HG03066 (cell line): ENCODE data around the gene TOX3.

Experiments
- ATAC-seq: cut with Tn5 transposase; IDR thresholded peaks from one replicate; pipeline ENCODE4 v1.9.1; 2021; ENCODE audit warnings: low read depth; ENCODE audit not compliant: unreplicated experiment

Gene TOX3

DNA sequence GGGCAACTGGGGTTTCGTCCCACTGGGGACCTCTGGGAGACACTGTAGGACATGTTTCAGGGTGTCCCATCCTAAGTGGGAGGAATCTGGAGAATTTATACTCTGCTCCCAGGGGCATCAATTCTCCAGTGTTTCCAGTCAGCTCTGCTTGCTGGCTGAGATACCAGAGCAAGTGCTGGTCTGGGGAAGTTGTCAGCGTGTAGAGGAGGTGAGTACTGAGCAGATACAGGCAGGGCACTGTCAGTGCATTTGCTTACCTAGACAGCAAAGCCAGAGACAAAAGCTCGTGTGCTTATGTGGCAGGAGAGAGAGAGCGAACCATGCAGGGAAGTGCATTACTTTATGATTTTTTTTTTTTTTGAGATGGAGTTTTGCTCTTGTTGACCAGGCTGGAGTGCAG, 20.2 kb upstream of the TOX3 start:
- ATAC-seq = no peak

GRCh38 chr16:52563767-52564611, 17.0 kb upstream of the TOX3 start:
- ATAC-seq = no peak

- ATAC-seq = no peak
These were observed 15.8 kb upstream of the TOX3 start for GRCh38 chr16:52562770-52563169.

DNA sequence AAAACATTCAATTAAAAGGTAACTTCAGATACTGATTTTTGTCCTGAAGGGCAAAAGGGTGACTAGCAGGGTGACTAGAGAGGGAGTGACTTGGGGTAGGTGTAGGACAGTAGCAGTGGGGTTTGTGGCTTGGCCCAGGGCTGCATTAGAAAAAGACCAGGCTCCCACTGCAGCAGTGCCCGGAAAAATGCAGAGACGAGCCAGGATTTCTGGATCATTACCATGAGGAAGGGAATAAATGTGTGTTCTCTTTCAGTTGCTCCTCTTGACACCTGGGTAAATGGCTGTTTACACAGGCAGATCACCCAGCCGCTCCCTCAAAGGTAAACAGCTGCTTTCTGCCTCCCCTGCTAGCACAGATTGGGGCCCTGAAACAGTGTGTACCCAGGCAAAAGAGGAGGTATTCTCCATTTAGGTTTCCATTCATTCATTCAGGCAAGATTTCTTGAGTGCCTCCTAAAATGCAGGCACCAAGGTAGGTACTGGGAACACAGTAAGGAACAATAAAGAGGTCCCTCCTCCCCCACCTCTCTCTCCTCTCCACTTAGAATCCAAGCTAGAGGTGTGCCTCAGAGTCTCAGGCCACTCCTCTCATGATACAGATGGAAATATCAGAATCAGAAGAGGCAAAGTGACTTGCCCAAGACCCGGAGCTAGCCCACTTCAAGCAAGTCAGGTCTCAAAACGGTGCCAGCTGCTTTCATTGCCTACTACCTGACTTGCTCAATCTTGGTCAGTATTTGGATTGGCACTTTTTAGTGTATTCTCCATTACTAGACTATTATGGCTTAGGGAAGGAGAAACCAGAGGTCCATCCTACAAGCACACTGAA, 15.2 kb upstream of the TOX3 start:
- ATAC-seq = no peak

DNA sequence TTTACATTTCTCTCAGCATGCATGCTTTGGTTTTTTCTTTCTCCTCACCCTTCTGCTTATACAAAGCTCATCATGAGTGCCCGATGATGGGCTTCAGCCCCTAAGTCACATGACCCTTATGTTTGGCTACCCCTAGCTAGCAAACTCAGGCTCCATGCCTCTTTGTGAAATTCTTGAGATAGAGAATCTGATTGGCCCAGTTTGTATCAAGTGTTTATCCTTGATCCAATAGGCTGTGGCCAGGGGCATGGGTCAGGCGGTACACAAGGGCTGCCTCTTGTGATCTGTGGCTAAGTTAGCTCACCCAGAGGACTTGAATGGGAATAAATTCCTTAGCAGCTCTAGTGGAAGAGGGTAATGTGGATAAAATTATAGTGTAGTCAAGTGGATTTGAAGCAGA, 11.5 kb upstream of the TOX3 start:
- ATAC-seq = no peak

DNA sequence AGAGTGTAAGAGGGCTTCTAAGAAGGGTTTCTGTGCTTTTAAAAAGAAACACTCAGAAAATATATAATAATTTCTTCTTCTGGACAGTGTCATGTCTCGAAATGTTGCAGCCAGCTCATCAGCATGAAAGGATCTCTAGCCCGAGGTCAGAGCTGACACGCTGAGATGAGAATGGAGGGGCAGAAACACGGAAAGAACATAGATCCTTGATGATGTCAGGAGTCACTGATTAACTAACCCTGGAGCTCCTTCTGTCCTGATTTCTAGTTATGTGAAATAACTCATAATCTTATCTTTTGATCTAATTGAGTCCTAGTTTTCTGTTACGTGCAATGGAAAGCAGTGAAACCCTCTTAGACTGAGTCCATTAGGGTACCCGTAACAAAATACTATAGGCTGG, 10.3 kb upstream of the TOX3 start:
- no peak for ATAC-seq

DNA sequence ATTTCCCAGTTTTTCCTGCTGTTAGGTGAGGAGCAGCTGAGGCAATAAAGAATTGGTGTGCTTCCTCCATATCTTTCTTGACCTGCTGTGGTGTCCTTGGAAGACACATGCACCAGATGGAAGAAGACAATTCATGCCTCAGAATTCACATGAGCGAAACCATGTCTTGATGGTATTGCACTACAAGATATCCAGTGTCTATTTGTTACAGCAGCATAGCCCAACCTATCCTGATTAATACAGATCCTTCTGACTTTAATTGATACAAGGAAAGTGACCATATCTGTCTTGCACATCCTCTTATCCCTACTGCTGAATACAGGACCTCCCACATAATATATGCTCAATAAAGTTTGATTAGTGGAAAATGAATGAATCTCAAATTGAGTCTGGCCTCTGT, 9.1 kb upstream of the TOX3 start:
- no peak for ATAC-seq

DNA sequence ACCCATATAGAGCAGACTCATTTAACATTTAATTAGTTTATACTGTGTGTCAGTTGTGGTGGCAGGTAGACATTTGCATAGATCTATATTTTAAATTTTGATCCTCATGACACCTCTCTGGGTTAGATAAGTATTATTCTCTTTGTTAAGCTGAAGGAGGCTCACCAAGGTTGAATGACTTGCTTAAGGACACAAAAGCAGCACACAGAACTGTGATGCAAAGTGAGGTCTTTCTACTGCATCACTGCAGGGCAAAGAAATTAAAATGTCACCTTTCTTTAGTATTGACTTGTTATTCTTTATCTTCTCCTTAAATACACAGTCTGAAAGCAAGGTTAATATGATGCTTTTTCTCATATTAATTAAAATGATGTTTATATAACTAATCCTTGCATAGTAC, 8.6 kb upstream of the TOX3 start:
- ATAC-seq = no peak

DNA sequence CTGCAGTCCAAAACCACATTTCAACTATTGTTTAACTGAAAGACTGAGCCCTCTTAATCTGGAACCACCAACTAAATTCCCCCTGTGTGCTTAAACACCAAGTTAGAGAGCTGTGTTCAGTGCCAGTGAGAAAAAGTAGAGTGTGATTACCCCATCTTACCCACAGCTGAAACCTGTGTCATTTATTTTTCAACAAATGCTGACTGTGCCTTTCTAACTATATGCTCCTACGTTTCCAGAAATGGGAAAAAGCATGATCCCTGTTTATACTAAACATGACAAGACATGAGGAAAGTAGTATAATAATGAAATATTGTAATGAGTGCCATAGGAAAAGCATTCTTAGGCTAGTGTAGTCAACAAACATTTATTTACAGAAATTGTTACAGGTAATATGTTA, 7.4 kb upstream of the TOX3 start:
- ATAC-seq = no peak

DNA sequence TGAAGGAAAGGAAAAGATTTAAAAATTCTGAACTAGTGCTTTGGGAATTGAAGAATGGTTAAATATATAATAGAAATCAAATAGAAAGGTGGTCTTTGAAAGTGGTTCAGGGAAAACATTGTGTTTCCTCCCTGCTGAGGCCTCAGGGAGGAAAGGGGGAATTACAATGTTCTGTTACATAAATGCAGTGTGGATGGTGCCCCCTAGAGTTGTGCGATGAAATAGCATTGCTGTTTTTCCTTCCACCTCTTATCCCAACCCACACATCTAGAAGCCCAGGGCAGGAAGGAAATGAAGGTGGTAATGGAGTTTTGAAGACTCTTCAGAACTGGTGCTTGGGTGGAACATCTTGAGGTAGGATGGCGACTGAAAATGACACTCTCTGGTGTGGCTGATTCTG, 6.4 kb upstream of the TOX3 start:
- ATAC-seq = no peak

- ATAC-seq = no peak
These were observed 5.7 kb upstream of the TOX3 start for GRCh38 chr16:52552643-52553042.

DNA sequence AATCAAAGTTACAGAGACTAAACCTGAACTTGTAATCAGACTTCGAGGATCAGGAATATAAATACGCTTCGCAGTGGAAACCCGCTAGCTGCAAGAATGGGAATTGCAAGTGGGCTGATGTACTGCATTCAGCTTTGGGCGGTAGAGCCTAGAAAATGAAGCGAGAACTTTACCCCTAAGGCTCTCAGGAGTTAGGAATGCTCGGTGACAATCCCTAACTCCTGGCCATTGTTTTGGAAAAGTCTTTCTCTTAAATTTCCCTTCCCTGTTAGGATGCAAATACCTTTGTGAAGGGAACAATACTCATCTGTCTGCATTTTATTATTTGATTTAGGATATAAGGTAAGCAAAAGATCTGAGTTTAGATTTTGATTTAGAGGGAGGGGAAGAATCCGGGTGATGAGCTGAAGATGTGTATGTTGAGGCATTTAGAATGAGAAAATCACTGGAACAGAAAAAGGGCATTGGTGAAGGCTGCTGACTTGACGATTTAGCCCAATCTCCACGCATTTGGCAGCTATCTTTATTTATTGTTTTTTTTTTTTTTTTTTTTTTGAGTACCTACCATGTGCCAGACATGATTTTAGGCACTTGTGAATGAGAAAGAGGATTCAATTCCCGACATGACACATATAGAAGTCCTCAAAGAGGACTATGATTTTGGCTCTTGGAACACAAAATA, 2.2 kb upstream of the TOX3 start:
- ATAC-seq = no peak

DNA sequence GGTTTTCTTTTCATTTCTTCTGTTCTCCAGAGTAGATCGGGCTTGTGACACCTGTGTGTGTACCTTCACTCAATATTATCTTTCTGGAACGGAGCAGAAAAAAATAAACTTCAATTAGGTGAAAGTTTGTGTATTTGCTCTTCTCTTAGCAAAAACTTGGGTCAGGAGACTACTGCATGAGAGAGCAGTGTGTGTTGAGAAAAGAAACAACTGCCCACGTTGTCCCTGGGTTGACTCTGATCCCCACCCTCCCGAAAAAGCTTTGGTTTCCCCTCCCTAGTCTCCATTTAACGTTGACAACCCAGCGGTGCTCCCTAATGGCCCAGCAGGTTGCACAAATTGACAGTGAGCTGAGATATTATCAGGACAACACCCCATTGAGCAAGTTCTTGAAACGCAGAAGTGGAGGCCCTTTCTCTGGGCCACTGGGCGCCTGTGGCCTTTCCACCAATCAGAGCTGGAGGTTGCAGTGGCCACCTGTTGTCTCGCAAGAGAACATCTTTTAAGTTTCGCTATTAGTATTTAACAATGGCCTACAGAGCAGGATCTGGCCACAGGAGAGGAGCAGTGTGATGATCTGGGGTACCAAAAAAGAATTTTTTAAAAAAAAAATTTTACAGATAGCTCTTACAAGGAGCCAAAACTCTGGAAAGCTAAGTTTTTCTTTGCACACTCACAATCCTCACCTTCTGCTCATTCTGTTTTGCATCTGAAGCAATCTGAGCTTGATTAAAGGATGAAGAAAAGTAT, 1.5 kb upstream of the TOX3 start:
- no peak for ATAC-seq

DNA sequence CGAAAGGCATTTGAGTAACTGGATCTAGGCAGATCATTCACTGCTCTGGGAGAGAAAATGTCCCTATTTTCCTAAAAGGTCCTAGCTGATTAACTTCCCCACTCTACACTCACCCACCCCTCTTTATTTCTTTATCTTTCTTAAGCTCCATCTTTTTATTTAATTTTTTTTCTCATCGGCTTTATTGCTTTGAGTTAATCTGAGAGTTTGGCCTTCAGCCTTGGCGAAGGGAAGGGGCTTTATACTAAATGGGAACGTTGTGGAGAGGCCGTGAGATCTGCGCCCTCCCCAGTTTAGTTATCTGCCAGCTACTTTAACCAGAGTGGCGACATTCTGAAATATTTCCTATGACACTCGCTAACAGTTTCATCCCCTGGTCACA, 882 bp upstream of the TOX3 start:
- no peak for ATAC-seq

- ATAC-seq = no peak
These were observed 496 bp downstream of the TOX3 start for GRCh38 chr16:52546291-52547003.

- no peak for ATAC-seq
These were observed 1.1 kb downstream of the TOX3 start for GRCh38 chr16:52545898-52546266.

GRCh38 chr16:52545222-52545897, 1.6 kb downstream of the TOX3 start:
- no peak for ATAC-seq

- ATAC-seq = no peak
These were observed 2.2 kb downstream of the TOX3 start for GRCh38 chr16:52544703-52545102.

DNA sequence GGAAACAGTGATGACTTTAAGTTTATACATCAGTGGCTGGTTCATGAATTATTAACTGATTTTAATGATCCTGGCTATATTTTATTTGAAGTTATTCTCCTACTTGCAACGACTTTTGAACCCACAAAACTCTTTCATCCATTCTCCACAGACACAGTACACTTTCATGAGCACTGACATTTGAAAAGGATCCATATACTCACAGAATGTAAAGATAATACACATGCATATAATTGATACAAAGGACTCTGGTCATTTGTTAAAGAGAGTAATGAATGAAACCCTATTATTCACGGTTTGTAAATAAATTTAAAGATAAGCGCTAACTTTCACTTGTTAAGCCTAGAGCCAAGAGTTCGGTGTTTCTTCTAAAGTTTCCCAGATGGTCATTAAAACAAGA, 3.3 kb downstream of the TOX3 start:
- ATAC-seq = no peak

GRCh38 chr16:52540910-52541309, 6.0 kb downstream of the TOX3 start:
- ATAC-seq = no peak
